GM13976 (cell line): Measurements from ENCODE around the gene NBEA.

Source experiments
- DNase-seq: peaks from one replicate; pipeline ENCODE4 v3.0.0; 2012; ENCODE audit warnings: low spot score
- in situ Hi-C: fragments of 300-500 bp; cut with MboI; formaldehyde crosslinking; loops from one replicate; pipeline ENCODE4 v1.12.0; 2022; ENCODE audit warnings: low sequenced_read_pairs, mixed read lengths, inconsistent platforms; ENCODE audit not compliant: unreplicated experiment
- TF ChIP-seq, protein P1 (sequence below): IDR thresholded peaks from 2 replicates; pipeline ENCODE4 v1.5.1; 2012; ENCODE audit warnings: borderline replicate concordance, mild to moderate bottlenecking; ENCODE audit not compliant: insufficient read depth; ENCODE audit errors: extremely low read depth, missing control alignments, control extremely low read depth

Gene NBEA

DNA sequence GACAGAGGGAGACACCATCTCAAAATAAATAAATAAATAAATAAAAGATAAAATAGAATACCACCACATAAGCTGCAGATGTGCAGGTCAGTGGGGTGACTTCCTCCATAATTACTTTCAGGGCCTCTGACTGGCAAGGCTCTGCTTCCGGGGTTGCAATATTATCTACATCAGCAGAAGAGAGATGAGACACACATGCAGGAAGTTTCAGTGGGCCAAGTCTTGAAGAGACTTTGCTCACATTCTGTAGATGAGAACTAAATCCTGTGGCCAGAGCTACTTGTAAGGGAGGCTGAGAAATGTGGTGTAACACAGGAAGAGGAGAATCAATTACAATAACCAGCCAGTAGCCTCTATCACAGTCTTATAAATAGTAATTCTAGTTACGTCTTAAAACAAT is 624.3 kb downstream of the NBEA start:
- TF ChIP-seq, protein P1, sequence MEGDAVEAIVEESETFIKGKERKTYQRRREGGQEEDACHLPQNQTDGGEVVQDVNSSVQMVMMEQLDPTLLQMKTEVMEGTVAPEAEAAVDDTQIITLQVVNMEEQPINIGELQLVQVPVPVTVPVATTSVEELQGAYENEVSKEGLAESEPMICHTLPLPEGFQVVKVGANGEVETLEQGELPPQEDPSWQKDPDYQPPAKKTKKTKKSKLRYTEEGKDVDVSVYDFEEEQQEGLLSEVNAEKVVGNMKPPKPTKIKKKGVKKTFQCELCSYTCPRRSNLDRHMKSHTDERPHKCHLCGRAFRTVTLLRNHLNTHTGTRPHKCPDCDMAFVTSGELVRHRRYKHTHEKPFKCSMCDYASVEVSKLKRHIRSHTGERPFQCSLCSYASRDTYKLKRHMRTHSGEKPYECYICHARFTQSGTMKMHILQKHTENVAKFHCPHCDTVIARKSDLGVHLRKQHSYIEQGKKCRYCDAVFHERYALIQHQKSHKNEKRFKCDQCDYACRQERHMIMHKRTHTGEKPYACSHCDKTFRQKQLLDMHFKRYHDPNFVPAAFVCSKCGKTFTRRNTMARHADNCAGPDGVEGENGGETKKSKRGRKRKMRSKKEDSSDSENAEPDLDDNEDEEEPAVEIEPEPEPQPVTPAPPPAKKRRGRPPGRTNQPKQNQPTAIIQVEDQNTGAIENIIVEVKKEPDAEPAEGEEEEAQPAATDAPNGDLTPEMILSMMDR, result no peak
- in situ Hi-C loops, result no loop called here
- no peak for DNase-seq

DNA sequence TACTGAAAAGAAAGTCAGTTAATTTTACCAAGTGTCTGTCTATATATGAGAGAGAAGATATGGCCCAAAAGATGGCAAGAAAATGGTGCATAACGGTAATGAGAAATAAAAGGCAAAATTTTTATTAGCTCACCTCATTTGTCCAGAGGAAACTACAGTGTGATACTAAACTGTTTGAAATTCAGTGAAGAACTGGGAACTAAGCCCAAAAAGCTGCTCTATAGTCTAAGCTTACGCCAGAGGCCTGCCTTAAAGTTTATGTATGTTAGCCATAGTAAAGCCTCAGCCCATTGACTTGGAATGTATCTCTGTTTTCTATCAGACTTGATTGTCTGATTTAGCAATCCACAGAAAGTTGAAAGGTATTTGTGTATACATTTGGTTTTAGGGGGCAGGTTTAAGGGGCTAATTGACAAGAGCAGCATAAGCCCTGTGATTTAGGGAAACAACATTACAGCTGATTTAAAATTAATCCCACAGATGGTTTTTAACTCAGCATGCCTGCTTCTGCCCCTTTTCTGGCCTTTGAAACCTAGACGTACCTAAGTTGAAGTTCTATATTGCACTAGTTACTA is 625.4 kb downstream of the NBEA start:
- no peak for DNase-seq
- in situ Hi-C loops, result no loop called here
- TF ChIP-seq, protein P1, result no peak

DNA sequence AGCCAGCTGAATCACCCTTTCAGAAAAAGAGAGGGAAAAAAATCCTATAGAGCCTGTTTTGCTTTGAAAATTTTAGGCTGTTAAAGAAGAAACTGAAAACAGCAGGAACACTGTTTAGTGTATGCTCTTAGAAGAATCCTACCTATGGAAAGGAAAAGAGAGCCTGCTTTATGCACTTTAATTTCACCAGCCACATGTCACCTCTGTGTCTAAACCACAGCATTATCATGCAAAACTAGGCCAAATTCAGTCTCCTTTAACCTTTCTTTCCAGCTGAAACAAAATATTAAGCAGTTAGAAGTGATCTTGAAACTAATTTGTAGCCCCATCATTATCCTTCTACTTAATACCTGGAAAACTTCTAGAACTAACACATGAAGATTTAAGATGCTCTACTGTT is 631.6 kb downstream of the NBEA start:
- in situ Hi-C loops, result no loop called here
- TF ChIP-seq, protein P1, result no peak
- DNase-seq, result no peak

DNA sequence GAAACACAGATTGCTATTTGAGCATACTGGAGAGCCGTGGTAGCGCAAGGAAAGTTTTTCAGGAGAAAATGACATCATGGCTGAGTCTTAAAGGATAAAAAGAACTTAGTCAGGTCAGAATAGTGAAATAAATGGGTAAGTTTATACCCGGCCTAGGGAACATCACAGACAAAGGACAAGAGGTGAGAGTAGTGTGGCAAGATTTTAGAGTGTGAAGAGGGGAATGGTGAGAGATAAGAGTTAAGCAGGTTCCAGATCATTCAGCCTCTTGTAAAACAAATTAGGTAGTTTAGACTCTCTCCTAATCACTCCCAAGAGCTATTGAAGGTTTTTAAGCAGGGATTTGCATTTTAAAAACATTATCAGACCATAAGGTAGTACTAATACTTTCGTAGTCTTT is 650.4 kb downstream of the NBEA start:
- in situ Hi-C loops, result no loop called here
- no peak for DNase-seq
- TF ChIP-seq, protein P1, result no peak

DNA sequence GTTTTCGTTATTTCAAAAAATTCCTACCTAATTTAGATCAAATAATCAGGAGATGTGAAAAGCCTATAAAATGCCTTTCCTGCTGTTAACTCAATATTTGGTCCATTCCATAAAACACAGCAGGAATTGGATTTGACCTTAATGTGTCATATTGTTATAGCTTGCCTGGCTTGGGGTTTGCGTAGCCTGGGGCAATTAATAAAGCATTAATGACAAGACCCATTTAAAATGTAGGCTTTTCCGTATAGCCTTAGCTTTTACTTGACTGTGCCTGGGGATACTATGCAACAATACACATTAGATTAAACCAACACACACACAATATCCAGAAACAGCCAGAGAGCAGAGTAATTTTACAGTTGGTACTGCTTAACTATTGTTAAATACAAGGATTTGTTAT is 651.6 kb downstream of the NBEA start:
- DNase-seq, result no peak
- in situ Hi-C loops, result no loop called here
- TF ChIP-seq, protein P1, result no peak

DNA sequence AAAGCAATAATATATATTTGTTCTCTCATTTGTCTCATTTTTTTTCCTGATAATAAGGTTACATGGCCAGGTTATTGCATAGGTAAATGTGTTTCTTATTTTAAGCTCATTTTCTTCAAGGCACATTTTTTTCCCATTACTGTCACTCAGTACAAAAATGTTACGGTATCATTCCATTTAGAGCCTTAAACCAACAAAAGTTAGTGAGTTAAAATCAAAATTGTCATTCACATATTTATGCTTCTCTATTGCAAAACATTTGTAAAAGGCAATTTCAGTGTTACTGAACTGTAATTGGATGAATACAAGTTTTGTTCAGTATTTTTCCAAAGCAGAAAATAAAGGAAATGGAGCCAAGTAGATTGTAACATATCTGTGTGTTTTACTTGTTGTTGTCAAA is 652.0 kb downstream of the NBEA start:
- TF ChIP-seq, protein P1, result no peak
- in situ Hi-C loops, result no loop called here
- DNase-seq, result no peak

DNA sequence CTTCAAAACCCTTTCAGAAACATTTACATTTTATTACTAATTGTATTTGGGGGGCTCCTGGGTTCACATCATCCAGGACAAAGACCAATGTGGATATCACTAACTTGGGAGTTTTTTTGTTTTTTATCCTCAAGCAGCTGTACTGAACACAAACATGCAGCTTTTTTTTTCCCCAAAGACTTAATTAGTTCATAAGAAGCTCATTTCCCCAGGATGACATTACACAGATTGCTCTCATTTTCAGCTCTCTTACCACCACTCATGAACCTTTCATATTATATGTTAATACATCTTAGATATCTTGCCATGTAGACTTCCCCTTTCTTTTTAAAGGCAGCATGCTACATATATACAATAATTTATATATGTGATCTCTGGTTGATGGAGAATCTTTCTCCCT is 653.1 kb downstream of the NBEA start:
- in situ Hi-C loops, result no loop called here
- no peak for DNase-seq
- TF ChIP-seq, protein P1, result no peak
